ENCODE measurements around the gene AUTS2. TPM values are rescaled to one million over a fixed set of nuclear protein-coding genes. Genes with fewer than 3 reads are reported as not detected.

The AUTS2 gene
- total and polyA plus RNA-seq, 2 of the 8 experiments (the other 6 are each of a cell fraction or from before 2014, with no cell fraction given): 25.9 to 101 TPM

DNA sequence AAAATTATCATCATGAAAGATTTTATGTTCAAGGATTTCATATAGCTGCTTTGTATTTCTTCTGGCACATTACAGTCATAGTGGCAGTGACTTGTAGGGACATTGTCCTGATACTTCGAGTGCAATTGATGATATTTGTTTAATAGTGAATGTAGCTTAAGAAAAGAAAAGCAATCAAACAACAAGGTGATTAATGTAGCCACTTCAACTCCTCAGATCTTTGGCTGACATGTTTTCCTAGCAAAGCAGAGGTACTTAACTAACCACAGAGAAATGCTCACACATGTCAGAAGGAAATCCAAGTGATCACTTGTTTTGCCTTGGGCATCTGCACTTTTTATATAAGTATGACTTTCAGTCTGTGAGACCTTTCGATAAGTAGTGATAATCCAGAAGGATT, 470.3 kb downstream of the AUTS2 start:
- no peak overlapping the region for H2BK12ac ChIP-seq (ENCODE audit: low read depth, low read length)
- H3K56ac ChIP-seq (replicated peaks; ENCODE audit: insufficient read length, low read depth, low read length): no peak overlapping the region
- H2BK20ac ChIP-seq (ENCODE audit: low read length): no peak overlapping the region
- no peak overlapping the region for H2BK120ac ChIP-seq (replicated peaks; ENCODE audit: low read depth, low read length)
- H3K27me3 ChIP-seq (replicated peaks in 1 of 4; ENCODE audit: control insufficient read depth in 3 of 4, extremely low read depth in 1 of 4, insufficient read depth in 3 of 4, low read length in 3 of 4): no peaks in the 10 kb centered on the region
- TF ChIP-seq EGR1 (IDR thresholded peaks at IDR 0.05; ENCODE audit: borderline replicate concordance, low read depth, low read length) (no peak), POLR2A (IDR thresholded peaks at IDR 0.05; ENCODE audit: control extremely low read depth in 1 of 2, low read depth in 2 of 2, low read length in 2 of 2) (no peak), JUND (IDR thresholded peaks at IDR 0.05; ENCODE audit: low read length) (no peak), SIN3A (conservative IDR thresholded peaks at IDR 0.05 in 1 of 2, IDR thresholded peaks at IDR 0.05 in 1 of 2; ENCODE audit: low read depth in 1 of 2, low read length in 2 of 2) (no peak), MAX (IDR thresholded peaks at IDR 0.05) (no peak), PHF8 (conservative IDR thresholded peaks at IDR 0.05; ENCODE audit: low read depth, low read length) (no peak)
- H3K4ac ChIP-seq (replicated peaks; ENCODE audit: insufficient read length, low read depth, low read length): no peak overlapping the region
- H4K20me1 ChIP-seq (replicated peaks in 1 of 2; ENCODE audit: control insufficient read depth in 1 of 2, insufficient read depth in 2 of 2, low read length in 2 of 2): no peaks in the 10 kb centered on the region
- no peak overlapping the region for H3K14ac ChIP-seq (ENCODE audit: insufficient read length)
- no peaks in the 10 kb centered on the region for H3K79me2 ChIP-seq (ENCODE audit: control insufficient read depth in 1 of 2, insufficient read depth in 2 of 2, low read length in 2 of 2)
- 92% methylated on average over 2 of the region's 2 CpGs; no CpG with 5 or more reads in 1 of the 2 experiments for WGBS, 2 experiments (ENCODE audit: extremely low coverage in 1 of 2, insufficient coverage in 1 of 2, insufficient read length in 1 of 2, insufficient replicate concordance in 2 of 2, low coverage in 1 of 2, low lambda C conversion rate in 2 of 2, missing lambda C conversion rate in 1 of 2)
- H4K91ac ChIP-seq (replicated peaks; ENCODE audit: insufficient read length, low read length): no peak overlapping the region
- H3K36me3 ChIP-seq (ENCODE audit: control insufficient read depth in 2 of 4, insufficient read depth in 4 of 4, low read length in 3 of 4): no peaks in the 10 kb centered on the region
- FAIRE-seq: no peak
- no peak overlapping the region for H2BK5ac ChIP-seq (ENCODE audit: low read depth, low read length)
- H3K9me3 ChIP-seq (ENCODE audit: insufficient read depth in 2 of 2, low read depth in 1 of 2, low read length in 1 of 2): no peaks in the 10 kb centered on the region
- no peak overlapping the region for H3K18ac ChIP-seq (ENCODE audit: extremely low read depth, low read length)
- H2BK15ac ChIP-seq (ENCODE audit: low read length): no peak overlapping the region
- no peak overlapping the region for H2AK5ac ChIP-seq (ENCODE audit: low read depth, low read length)
- H3K4me1 ChIP-seq (replicated peaks in 1 of 4; ENCODE audit: control insufficient read depth in 3 of 4, insufficient read depth in 4 of 4, low read length in 3 of 4): no peaks in the 10 kb centered on the region
- H3K23me2 ChIP-seq (ENCODE audit: low read depth, low read length): no peaks in the 10 kb centered on the region
- no peak overlapping the region for H4K8ac ChIP-seq (ENCODE audit: extremely low read depth, insufficient read depth, low read length)
- no peak for DNase-seq (ENCODE audit: low read depth in 1 of 2, low spot score in 2 of 2)
- no peak overlapping the region for H3K4me2 ChIP-seq (ENCODE audit: insufficient read depth in 1 of 2, low read depth in 2 of 2, low read length in 2 of 2)
- no peak overlapping the region for H3K9ac ChIP-seq (replicated peaks in 1 of 4; ENCODE audit: extremely low read depth in 1 of 4, low read depth in 3 of 4, low read length in 3 of 4)
- H2AFZ ChIP-seq (ENCODE audit: low read length): no peak overlapping the region
- no peak overlapping the region for H3K27ac ChIP-seq (ENCODE audit: low read depth, low read length)
- no peak overlapping the region for H3K4me3 ChIP-seq (ENCODE audit: extremely low read depth in 1 of 4, insufficient read depth in 2 of 4, low read depth in 3 of 4, low read length in 4 of 4)
- H4K5ac ChIP-seq (ENCODE audit: insufficient read length, low read depth, low read length): no peak overlapping the region
- no peaks in the 10 kb centered on the region for H3K79me1 ChIP-seq (ENCODE audit: low read depth, low read length)
- ChIA-PET CTCF (ENCODE audit: partially characterized antibody) (interaction anchor here (0.7 kb wide), 1 partner anchor 246 kb away, joined by 3 read pairs; no protein-coding TSS in a partner anchor), POLR2A (ENCODE audit: partially characterized antibody) (interaction anchor here (0.6 kb wide), 1 partner anchor 55 kb away, joined by 3 read pairs; no protein-coding TSS in a partner anchor)
- H3K23ac ChIP-seq (ENCODE audit: insufficient read length): no peak overlapping the region
